Stimulated activated naive CD8-positive, alpha-beta T cell treated with anti-CD3 and anti-CD28 coated beads, Interleukin-15, Interleukin-2, amounts not matched to agents 100 ng/mL and 50 ng/mL, for 24 hours (primary cell): ENCODE results near the gene PCOLCE2.
A peak's percentile ranks its signal among the peaks of the same experiment; 100 is the strongest.

Source experiments
- H3K27ac Mint-ChIP-seq: one replicate; pipeline ENCODE4 v1.8.0; 2021; ENCODE audit warnings: mild to moderate bottlenecking, mixed read lengths
- H3K27me3 Mint-ChIP-seq: one replicate; pipeline ENCODE4 v1.8.0; 2021; ENCODE audit warnings: mixed read lengths
- H3K36me3 Mint-ChIP-seq: one replicate; pipeline ENCODE4 v1.8.0; 2021; ENCODE audit warnings: low read depth, mixed read lengths
- H3K4me1 Mint-ChIP-seq: one replicate; pipeline ENCODE4 v1.8.0; 2021; ENCODE audit warnings: low read depth, mixed read lengths
- H3K4me3 Mint-ChIP-seq: one replicate; pipeline ENCODE4 v1.8.0; 2021; ENCODE audit warnings: mild to moderate bottlenecking, mixed read lengths
- H3K9me3 Mint-ChIP-seq: one replicate; pipeline ENCODE4 v1.8.0; 2021; ENCODE audit warnings: mixed read lengths

PCOLCE2 gene, protein sequence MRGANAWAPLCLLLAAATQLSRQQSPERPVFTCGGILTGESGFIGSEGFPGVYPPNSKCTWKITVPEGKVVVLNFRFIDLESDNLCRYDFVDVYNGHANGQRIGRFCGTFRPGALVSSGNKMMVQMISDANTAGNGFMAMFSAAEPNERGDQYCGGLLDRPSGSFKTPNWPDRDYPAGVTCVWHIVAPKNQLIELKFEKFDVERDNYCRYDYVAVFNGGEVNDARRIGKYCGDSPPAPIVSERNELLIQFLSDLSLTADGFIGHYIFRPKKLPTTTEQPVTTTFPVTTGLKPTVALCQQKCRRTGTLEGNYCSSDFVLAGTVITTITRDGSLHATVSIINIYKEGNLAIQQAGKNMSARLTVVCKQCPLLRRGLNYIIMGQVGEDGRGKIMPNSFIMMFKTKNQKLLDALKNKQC

GRCh38 chr3:142888481-142889211, at the start of gene PCOLCE2:
TSS of gene PCOLCE2 (minus strand) at chr3:142889083. CDS start at chr3:142888896, 187 bp downstream.
- Mint-ChIP-seq H3K36me3 (no peaks in the 10 kb centered on the region), H3K4me1 (peaks cover 11% of the 10 kb centered on the region), H3K9me3 (no peaks in the 10 kb centered on the region), H3K27me3 (peaks cover 59% of the 10 kb centered on the region), H3K4me3 (peak within 1 kb of the TSS; percentile 76), H3K27ac (peak within 1 kb of the TSS; percentile 47)

- Mint-ChIP-seq H3K9me3 (no peaks in the 10 kb centered on the region), H3K27ac (no peak overlapping the region), H3K36me3 (no peaks in the 10 kb centered on the region), H3K4me1 (no peaks in the 10 kb centered on the region), H3K4me3 (no peak overlapping the region), H3K27me3 (no peaks in the 10 kb centered on the region)
Observed at GRCh38 chr3:142935963-142936362, 47.1 kb upstream of the PCOLCE2 start.

- Mint-ChIP-seq H3K27ac (no peak overlapping the region), H3K9me3 (no peaks in the 10 kb centered on the region), H3K4me1 (no peaks in the 10 kb centered on the region), H3K36me3 (no peaks in the 10 kb centered on the region), H3K27me3 (no peaks in the 10 kb centered on the region), H3K4me3 (no peak overlapping the region)
Observed at GRCh38 chr3:142934887-142935269, 46.0 kb upstream of the PCOLCE2 start.

DNA sequence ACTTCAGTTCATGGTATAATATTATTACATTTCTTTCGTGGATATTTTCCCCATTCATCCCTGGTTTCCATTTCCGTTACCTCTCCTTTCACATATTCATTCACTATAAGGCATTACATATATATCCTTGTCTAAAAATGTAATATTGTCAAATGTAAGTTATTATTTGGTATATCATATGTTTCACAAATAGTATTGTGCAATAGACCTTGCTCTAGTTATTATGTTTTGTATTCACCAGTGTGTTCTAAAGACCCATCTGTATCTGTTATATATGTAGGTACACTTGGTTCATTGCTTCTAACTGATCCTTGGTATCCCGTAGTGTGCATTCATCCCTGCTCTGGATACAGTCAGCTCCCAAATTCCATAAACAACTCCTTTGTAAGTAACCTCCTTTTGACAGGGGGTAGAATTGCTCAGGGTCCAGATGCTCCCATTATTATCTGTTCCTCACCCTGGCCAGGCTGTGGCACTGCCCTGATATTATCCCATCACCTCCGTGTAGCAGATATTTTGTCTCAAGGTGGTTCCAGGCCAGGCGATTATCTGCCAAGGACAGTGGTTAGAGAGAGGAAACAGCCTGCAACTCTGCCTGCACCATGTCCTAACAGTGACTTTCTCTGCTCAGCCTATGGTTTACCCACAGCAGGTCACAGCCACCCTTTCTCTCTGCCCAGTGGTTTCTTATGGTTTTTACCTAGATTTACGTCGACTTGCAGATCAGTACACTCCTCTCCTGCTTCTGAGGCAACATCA, 45.4 kb upstream of the PCOLCE2 start:
- no peaks in the 10 kb centered on the region for H3K36me3 Mint-ChIP-seq
- no peaks in the 10 kb centered on the region for H3K9me3 Mint-ChIP-seq
- H3K27me3 Mint-ChIP-seq: no peaks in the 10 kb centered on the region
- H3K27ac Mint-ChIP-seq: no peak overlapping the region
- H3K4me3 Mint-ChIP-seq: no peak overlapping the region
- no peaks in the 10 kb centered on the region for H3K4me1 Mint-ChIP-seq

- H3K36me3 Mint-ChIP-seq: no peaks in the 10 kb centered on the region
- no peaks in the 10 kb centered on the region for H3K4me1 Mint-ChIP-seq
- no peak overlapping the region for H3K27ac Mint-ChIP-seq
- H3K9me3 Mint-ChIP-seq: no peaks in the 10 kb centered on the region
- H3K27me3 Mint-ChIP-seq: peaks cover 16% of the 10 kb centered on the region
- H3K4me3 Mint-ChIP-seq: no peak overlapping the region
Observed at GRCh38 chr3:142931222-142931621, 42.3 kb upstream of the PCOLCE2 start.

- H3K27me3 Mint-ChIP-seq: peaks cover 24% of the 10 kb centered on the region
- no peaks in the 10 kb centered on the region for H3K9me3 Mint-ChIP-seq
- H3K4me3 Mint-ChIP-seq: no peak overlapping the region
- H3K27ac Mint-ChIP-seq: no peak overlapping the region
- no peaks in the 10 kb centered on the region for H3K4me1 Mint-ChIP-seq
- H3K36me3 Mint-ChIP-seq: no peaks in the 10 kb centered on the region
Observed at GRCh38 chr3:142930463-142930862, 41.6 kb upstream of the PCOLCE2 start.

DNA sequence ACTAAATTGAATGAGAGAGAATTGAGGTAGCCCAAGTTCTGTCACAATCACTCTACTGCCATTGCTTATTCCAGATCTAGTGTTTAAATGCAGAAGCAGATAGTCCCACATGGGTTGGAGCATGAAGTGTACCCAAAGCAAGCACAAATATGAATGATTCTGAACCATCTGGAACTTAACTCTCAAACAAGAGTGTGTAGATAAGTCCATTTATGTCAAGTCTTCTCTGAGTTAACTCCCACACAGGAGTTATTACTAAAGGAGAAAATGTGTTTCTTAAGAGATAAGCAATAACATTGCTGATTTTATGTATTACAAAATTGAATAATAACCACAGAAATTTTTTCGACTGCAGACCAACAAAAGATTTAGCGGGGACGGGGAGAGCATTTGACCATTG, 41.0 kb upstream of the PCOLCE2 start:
- peaks cover 28% of the 10 kb centered on the region for H3K27me3 Mint-ChIP-seq
- H3K9me3 Mint-ChIP-seq: no peaks in the 10 kb centered on the region
- no peak overlapping the region for H3K4me3 Mint-ChIP-seq
- H3K27ac Mint-ChIP-seq: no peak overlapping the region
- H3K36me3 Mint-ChIP-seq: no peaks in the 10 kb centered on the region
- H3K4me1 Mint-ChIP-seq: no peaks in the 10 kb centered on the region

DNA sequence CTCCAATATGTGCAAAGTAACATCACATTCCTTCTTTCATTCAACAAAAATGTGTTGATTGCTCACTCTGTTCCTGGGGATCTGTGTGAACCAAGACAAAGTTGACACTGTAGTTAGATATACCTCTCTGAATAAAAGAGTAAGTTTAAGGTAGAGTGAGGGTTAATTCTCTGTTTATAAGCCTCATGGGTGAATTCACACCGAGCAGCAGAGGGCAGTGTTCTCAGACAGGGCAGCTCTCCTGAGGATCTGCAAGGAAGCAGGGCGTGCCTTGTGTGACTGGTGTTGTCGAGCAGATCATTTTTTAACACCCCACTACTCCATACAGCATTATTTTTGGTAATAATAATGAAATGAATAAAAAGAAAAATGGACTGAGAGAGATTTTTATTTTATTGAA, 40.2 kb upstream of the PCOLCE2 start:
- H3K4me1 Mint-ChIP-seq: no peaks in the 10 kb centered on the region
- H3K4me3 Mint-ChIP-seq: no peak overlapping the region
- H3K27ac Mint-ChIP-seq: no peak overlapping the region
- peaks cover 34% of the 10 kb centered on the region for H3K27me3 Mint-ChIP-seq
- no peaks in the 10 kb centered on the region for H3K9me3 Mint-ChIP-seq
- no peaks in the 10 kb centered on the region for H3K36me3 Mint-ChIP-seq

- Mint-ChIP-seq H3K4me1 (no peaks in the 10 kb centered on the region), H3K27me3 (peaks cover 43% of the 10 kb centered on the region), H3K4me3 (no peak overlapping the region), H3K27ac (no peak overlapping the region), H3K36me3 (no peaks in the 10 kb centered on the region), H3K9me3 (no peaks in the 10 kb centered on the region)
Observed at GRCh38 chr3:142926368-142926944, 37.6 kb upstream of the PCOLCE2 start.

DNA sequence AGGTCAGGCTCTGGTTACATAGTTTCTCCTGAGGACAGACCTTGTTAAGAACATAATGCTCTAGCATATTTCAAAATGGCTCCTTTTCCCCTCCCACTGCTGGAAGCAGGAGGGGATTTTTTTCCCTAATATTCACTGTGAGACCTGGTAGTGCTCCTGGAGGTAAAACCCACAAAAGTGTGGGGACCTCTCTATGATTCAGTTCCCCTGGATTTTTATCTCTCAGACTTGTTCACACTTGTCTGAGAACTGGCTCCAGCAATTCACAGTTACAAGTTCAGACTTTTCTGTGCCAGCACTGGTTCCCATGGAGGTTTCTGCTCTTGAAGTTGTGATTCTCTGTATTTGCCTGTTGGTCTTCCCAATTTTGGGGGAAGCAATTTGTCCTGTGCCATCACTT, 36.3 kb upstream of the PCOLCE2 start:
- H3K4me3 Mint-ChIP-seq: no peak overlapping the region
- peaks cover 43% of the 10 kb centered on the region for H3K27me3 Mint-ChIP-seq
- H3K27ac Mint-ChIP-seq: no peak overlapping the region
- H3K36me3 Mint-ChIP-seq: no peaks in the 10 kb centered on the region
- no peaks in the 10 kb centered on the region for H3K9me3 Mint-ChIP-seq
- no peaks in the 10 kb centered on the region for H3K4me1 Mint-ChIP-seq

DNA sequence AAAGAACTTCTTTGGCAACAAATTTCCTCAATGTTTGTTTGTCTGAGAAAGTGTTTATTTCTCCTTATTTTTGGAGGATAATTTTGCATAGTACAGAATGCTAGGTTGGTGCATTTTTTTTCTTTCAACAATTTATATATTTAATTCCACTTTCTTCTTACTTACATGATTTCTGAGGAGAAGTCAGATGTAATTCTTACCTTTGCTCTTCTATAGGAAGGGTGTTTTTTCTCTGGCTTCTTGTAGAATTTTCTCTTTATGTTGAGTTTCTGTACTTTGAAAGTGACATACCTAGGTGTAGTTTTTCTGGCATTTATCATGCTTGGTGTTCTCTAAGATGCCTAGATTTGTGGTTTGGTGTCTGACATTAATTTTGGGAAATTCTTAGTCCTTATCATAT, 34.8 kb upstream of the PCOLCE2 start:
- Mint-ChIP-seq H3K27me3 (peaks cover 43% of the 10 kb centered on the region), H3K36me3 (no peaks in the 10 kb centered on the region), H3K9me3 (no peaks in the 10 kb centered on the region), H3K27ac (no peak overlapping the region), H3K4me1 (no peaks in the 10 kb centered on the region), H3K4me3 (no peak overlapping the region)

DNA sequence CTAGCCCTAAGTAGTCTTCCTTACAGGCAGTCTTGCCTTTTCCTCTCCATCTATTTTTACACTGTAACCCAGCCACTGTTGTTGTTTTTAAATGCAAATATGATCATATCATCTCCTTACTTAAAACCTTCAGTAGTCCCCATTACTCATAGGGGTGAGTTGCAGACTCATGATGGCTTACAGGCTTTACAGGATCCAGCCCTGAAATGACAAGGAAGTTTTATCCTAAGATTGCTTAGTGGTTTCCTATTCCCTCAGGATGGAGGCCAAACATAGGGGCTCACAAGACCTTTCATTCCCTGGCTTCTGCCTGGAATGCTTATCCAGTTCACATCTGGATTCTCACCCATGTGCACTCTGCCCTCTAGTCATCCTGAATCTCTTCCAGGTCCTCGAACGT, 27.7 kb upstream of the PCOLCE2 start:
- H3K36me3 Mint-ChIP-seq: no peaks in the 10 kb centered on the region
- H3K27me3 Mint-ChIP-seq: peaks cover 24% of the 10 kb centered on the region
- H3K27ac Mint-ChIP-seq: no peak overlapping the region
- no peaks in the 10 kb centered on the region for H3K9me3 Mint-ChIP-seq
- no peak overlapping the region for H3K4me3 Mint-ChIP-seq
- H3K4me1 Mint-ChIP-seq: no peaks in the 10 kb centered on the region

DNA sequence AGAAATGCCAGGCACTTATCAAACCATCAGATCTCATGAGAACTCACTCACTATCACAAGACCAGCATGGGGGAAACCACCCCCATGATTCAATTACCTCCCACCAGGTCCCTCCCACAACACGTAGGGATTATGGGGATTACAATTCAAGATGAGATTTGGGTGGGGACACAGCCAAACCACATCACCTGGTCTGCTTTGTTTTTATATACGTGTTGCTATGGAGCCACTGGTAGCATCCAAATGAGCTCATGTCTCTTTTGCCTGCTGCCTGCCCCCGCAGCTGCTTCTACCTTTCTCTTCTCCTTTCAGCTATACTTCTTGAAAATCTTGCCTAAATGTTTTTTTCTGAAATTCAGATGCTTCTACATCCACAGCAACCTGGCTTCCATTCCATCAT, 26.8 kb upstream of the PCOLCE2 start:
- Mint-ChIP-seq H3K27ac (no peak overlapping the region), H3K4me1 (no peaks in the 10 kb centered on the region), H3K9me3 (no peaks in the 10 kb centered on the region), H3K27me3 (peaks cover 30% of the 10 kb centered on the region), H3K36me3 (no peaks in the 10 kb centered on the region), H3K4me3 (no peak overlapping the region)

DNA sequence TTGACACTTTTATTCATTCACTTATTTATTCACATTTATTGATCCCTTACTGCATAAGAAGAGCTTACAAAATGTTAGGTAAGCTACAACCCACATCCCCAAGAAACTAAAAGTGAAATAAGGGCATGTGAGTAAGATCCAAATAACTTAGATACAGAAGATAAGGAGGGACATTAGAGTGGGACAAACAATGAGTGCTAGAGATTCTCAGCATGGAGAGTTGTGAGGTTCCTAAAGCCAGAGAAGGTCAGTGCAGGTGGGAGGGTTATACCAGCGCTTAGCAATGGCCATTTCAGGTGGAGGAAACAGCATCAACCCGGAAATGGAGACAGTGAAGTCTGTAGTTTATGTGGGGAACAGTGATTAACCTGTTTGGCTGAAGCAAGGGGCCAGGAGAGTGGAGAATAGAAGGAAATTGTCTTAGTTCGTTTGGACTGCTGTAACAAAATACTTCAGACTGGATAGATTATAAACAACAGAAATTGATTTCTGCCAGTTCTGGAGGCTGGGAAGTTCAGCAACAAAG, 25.5 kb upstream of the PCOLCE2 start:
- H3K4me1 Mint-ChIP-seq: no peaks in the 10 kb centered on the region
- no peak overlapping the region for H3K27ac Mint-ChIP-seq
- no peaks in the 10 kb centered on the region for H3K36me3 Mint-ChIP-seq
- H3K9me3 Mint-ChIP-seq: no peaks in the 10 kb centered on the region
- H3K27me3 Mint-ChIP-seq: peaks cover 35% of the 10 kb centered on the region
- no peak overlapping the region for H3K4me3 Mint-ChIP-seq
